SKM-1 (cell line): ENCODE data around the gene KCND2.
A peak's percentile ranks its signal among the peaks of the same experiment; 100 is the strongest.
"Not testable (repeated sequence)": the region's sequence is repeated elsewhere in the genome, so short reads cannot be mapped to it uniquely, and the experiment has no call there.

Experiments used
- DNase-seq: peaks from one replicate; lab custom pipeline; 2025; ENCODE audit not compliant: unreplicated experiment; lab: John Stamatoyannopoulos, UW

The KCND2 gene

DNA sequence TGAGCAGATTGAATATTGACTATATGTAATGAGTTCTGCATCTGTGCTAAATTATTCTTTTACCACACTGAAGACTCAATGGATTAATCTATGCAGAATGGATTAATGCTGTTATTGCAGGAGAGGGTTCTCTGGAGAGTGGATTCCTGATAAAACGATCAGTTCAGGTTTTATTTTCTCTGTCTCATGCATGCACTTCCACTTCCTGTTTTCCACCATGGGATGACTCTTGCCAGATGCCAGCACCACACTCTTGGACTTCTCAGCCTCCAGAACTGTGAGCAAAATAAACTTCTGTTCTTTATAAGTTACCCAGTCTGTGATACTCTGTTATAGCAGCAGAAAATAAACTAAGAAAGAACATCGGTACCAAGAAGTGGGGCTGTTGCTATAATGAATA lies 207.5 kb downstream of the KCND2 start:
- DNase-seq, result no peak

GRCh38 chr7:120480930-120481329 lies 208.0 kb downstream of the KCND2 start:
- DNase-seq, result no peak

DNA sequence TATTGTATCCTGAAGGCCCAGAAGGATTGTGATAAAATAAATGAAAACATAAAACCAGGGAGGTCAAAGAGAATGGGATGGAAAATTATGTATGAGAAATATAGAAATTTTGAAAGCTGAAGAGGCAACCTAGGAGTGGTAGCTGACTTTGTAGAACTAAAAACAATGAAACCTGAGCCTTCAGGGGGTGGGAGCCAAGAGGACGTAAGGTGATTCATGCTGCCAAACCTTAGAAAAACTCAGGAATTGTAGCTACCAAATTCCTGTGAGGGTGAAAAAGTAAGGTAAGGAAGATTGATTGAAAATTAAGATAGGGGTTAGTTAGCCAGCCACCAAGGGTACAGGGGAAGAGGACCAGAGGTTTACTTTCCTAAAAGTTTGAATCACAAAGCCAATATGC lies 213.2 kb downstream of the KCND2 start:
- no peak for DNase-seq

DNA sequence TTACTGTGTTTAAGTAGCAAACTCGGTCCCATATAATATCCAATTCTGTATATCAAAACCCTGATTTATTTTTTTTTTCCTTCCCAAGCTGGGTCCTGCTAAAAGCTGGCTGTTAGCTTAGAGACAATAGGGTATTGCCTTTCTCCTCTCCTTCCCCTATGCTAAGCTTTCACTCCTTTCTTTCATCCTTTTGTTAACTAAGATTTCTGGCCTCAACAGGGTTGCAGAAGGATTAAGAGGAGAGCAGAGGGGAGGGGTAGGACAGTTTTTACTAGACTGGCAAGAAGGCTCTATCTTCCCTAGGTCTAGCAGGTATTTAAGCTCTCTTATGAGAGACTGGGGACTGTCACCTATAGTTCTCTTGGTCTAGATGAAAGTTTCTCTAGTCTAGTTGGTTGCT lies 229.2 kb downstream of the KCND2 start:
- no peak for DNase-seq

DNA sequence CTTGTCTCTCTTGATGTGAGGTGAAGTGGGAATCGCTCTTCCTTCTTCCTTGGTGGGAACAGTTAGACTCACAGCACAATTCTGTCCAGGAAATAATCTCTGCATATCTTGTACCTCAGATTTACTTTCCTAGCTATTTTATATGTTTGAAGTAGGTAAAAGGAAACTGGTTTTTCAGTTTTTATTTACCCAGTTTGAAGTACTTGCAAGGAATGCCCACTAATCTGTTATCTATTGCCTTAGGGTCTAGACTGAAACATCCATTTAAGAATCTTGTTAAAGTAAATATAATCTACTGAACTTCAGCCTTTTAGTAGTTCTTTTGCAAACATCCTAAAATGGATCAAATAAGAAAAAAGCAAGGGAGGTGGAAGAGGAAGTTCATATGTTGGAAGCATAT lies 229.8 kb downstream of the KCND2 start:
- no peak for DNase-seq

GRCh38 chr7:120504386-120504785 lies 231.4 kb downstream of the KCND2 start:
- no peak for DNase-seq

- DNase-seq, result no peak
Measured at GRCh38 chr7:120505770-120506169, 232.8 kb downstream of the KCND2 start.

DNA sequence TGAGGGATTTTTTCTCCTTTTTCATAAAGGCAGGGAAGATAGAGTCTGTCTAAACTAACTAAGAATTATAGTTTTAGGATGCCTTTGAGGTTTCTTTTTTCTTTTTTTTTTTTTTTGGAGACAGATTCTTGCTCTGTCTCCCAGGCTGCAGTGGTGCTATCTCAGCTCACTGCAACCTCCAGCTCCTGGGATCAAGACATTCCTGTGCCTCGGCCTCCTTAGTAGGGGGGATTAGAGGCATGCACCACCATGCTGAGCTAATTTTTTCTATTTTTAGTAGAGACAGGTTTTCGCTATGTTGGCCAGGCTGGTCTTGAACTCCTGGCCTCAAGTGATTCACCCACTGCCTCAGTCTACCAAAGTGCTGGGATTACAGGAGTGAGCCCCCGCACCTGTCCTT lies 239.7 kb downstream of the KCND2 start:
- no peak for DNase-seq

- DNase-seq, result no peak
Measured at GRCh38 chr7:120519224-120519623, 246.2 kb downstream of the KCND2 start.

DNA sequence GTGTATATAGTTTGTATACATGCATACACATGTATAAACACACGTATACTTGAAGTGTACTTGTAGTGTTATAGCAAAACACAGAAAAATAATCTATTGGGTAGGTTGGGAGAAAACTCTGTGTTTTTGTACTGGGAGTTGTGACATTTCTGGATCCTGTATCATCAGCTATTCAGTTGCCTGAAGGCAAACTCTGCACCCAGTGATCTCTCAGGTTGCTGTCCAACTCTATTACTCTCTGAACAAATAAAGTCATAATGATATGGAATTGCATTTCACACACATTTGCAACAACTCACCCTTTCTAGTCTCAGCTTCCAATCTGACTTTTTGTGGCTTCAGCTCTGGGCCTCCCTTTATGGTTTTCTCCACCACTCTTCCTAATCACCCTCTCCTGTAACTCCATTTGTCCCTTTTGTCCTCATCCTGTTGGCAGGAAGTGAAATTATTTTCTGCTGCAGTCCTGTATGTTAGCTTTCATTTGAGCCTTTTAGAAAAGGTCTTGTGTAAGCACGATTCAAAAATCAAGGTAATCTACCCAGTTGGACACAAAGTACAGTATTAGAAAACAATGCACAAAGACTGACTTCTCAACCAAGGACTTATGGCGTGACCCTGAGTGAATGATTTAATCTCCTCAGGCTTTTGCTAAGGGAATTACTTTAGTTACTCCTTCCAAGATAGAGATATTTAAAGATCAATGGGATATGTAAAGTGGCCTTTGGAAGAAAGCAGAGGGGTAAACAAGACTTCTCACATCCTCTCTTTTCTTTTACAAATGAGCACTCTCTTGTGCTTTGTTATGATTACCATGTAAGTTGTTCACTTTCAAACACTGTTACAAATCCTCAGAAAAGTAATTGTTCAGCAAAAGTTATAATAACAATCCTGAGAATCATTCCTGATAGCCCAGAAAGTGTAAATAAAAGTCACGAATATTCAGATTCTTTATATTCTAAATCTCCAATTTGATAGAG lies 249.1 kb downstream of the KCND2 start:
- DNase-seq, result no peak

- DNase-seq, result no peak
Measured at GRCh38 chr7:120523985-120524384, 251.0 kb downstream of the KCND2 start.

- no peak for DNase-seq
Measured at GRCh38 chr7:120526902-120527509, 254.0 kb downstream of the KCND2 start.

DNA sequence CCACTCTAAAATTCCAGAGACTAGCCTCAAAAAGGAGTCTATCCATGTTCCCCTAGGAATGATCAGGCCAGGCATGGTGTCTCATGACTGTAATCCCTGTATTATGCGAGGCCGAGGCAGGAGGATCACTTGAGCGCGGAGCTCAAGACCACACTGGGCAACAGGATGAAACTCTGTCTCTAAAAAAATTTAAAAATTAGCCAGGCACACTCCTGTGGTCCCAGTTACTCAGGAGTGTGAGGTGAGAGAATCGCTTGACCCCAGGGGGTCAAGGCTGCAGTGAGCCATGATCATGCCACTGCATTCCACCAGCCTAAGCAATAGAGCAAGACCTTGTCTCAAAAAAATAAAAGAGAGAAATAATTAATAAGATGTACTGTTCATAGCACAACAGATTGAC lies 256.8 kb downstream of the KCND2 start:
- no peak for DNase-seq

DNA sequence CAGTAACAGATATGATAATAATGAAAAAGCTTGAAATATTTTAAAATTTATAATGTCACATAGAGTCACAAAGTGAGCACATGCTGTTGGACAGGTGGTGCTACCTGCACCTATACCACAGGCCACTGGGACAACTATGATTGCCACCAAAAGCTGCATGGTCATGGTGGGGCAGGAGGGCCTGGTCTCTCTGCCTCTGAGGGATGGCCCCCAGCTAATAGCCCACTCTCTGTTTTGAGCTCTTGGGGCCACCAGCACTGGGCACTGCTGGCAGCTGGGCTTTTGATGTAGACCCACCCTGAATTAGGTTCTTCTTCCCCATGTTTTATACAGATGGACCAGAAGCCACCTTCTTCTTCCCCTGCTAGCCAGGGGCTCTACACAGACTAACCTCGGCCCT lies 265.4 kb downstream of the KCND2 start:
- no peak for DNase-seq

GRCh38 chr7:120539321-120539720 lies 266.3 kb downstream of the KCND2 start:
- DNase-seq, result no peak

- no peak for DNase-seq
Measured at GRCh38 chr7:120547605-120548004, 274.6 kb downstream of the KCND2 start.

DNA sequence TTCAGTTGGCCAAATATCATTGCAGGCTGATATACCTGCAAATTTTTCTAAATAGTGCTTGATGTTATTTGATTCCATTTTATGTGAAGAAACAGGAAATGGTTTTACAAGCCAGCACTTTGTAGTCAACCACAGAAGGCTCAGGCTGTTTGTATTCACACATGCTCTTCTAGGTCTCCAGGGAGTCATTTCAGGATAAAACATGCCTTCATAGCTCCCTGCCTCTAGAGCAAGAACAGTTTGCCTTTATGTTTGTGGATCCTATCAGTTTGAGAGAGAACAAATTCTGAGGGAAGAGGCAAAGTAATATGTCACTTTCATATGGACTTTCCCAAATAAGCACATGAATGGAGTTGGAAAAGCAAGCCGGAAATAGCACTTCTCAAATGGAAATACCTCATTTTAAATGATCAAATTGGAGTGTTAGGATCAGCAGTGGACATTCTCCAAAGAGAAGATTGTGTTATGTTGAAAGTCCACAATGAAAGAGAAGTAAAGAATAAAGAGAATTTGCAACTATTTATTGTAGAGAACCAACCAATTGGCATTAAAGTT lies 277.6 kb downstream of the KCND2 start:
- DNase-seq, result no peak

- DNase-seq, result no peak
Measured at GRCh38 chr7:120553491-120553890, 280.5 kb downstream of the KCND2 start.

DNA sequence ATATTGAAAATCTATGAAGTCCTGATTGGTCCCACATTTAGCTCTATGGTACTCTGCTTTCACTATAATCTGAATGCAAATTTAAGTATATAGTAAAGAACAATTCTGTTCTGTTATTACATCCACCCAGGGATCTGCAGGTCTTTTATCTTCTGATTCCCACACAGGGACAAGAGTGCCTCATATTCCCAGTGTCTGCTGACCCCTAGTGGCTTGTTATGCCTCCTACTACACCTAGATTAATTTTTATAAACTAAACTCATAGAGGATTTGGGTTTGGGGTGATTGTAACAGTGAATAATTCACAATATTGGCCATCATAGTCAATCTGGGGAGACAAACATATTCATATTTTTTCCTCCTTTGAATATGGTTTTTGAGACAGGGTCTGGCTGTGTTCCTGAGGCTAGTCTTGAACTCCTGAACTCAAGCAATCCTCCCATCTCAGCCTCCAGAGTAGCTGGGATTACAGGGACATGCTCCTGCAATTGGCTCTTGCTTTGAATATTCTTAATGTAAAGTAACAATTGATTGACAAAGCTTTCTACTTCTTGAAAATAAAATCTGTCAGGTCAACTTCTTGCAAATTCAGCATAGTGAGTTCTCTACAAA lies 282.1 kb downstream of the KCND2 start:
- peak; percentile 24 for DNase-seq

DNA sequence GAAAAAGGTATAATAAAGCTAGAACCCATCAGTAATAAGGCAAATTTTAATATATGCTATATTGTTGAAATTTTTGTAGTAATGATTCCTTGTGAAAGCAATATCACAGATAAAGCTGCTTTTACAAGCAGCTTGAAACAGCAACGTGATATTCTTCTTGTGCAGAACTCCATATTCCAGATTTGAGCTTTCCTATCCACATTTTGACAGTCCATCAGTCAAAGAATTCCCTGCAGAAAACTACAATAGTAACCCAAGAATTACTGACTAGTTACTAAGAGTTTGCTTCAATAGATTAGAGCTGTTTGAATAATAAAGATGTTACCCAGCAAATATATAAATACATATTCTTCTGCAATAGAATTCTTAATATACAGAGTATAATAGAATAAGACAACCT lies 291.2 kb downstream of the KCND2 start:
- no peak for DNase-seq

DNA sequence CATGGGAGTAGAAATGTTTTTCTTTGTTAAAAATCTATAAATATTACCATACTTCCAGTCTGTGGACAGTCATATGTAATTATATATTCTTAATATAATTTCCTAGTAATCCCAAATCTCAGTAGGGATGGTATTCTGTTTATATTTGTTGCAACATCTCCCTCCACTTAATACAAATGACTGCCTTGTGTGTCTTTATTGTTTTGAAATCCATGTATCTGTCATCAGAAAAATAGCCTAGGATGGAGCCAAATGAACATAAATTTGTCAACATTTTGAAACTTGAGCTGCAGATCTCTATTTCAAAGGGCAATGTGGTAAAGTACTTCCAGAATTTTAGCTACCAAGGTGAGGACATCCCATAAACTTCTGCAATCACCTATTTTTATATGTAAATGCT lies 294.2 kb downstream of the KCND2 start:
- no peak for DNase-seq

DNA sequence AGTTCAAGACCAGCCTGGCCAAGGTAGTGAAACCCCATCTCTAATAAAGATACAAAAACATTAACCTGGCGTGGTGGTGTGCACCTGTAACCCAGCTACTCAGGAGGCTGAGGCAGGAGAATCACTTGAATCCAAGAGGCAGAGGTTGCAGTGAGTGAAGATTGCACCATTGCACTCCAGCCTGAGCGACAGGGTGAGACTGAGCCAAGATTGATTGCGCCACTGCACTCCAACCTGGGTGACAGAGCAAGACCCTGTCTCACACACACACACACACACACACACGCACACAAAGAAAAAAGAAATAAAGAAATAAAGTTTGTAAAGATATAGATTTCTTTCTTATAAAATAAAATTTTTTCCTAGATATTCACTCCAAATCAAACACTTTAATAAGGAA lies 305.7 kb downstream of the KCND2 start:
- not testable (repeated sequence) for DNase-seq
